ENCODE data around the gene KIF3B.

Gene KIF3B

DNA sequence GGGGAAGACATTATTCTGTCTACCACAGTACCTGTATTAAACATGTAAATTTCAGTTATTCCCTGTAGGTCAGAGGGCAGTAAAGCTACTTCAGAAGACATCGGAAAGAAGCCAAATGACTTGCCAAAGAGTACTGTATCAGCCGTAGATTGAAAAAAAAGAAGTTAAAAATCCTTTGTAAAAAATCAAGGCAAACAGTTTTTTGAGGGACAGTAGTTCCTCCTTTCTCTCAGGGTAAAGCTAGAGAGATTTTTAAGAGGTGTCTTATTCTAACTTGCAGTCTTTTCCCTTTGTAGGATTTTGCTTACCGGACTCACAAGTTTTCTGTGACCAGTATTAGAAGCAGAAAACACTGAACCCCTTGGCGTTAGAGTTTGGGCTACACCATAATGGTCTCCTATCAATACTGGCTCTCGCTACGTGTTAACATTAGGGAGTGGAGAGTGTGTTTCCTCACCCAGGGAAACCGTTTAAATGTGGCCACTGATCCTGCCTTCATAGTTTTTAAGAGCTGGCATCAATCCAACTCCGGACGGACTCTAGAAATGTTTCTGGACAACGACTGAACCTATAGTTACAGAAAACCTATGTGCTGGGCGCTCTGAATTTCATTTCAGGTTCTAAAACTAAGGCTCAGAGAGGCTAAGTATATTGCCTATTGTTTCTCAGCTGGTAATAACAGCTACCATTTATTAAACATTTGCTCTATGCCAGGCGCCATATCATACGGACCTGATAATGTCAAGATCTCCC, 79.3 kb downstream of the KIF3B start:
- DNase-seq (ENCODE audit: extremely low read depth, low read depth): no peak
- H3K4me3 ChIP-seq (replicated peaks; ENCODE audit: low read depth, low read length): peak overlapping the region; percentile 93
- TF ChIP-seq, protein P1, sequence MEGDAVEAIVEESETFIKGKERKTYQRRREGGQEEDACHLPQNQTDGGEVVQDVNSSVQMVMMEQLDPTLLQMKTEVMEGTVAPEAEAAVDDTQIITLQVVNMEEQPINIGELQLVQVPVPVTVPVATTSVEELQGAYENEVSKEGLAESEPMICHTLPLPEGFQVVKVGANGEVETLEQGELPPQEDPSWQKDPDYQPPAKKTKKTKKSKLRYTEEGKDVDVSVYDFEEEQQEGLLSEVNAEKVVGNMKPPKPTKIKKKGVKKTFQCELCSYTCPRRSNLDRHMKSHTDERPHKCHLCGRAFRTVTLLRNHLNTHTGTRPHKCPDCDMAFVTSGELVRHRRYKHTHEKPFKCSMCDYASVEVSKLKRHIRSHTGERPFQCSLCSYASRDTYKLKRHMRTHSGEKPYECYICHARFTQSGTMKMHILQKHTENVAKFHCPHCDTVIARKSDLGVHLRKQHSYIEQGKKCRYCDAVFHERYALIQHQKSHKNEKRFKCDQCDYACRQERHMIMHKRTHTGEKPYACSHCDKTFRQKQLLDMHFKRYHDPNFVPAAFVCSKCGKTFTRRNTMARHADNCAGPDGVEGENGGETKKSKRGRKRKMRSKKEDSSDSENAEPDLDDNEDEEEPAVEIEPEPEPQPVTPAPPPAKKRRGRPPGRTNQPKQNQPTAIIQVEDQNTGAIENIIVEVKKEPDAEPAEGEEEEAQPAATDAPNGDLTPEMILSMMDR (IDR thresholded peaks at IDR 0.05; ENCODE audit: low read depth, low read length, missing control alignments): no peak

DNA sequence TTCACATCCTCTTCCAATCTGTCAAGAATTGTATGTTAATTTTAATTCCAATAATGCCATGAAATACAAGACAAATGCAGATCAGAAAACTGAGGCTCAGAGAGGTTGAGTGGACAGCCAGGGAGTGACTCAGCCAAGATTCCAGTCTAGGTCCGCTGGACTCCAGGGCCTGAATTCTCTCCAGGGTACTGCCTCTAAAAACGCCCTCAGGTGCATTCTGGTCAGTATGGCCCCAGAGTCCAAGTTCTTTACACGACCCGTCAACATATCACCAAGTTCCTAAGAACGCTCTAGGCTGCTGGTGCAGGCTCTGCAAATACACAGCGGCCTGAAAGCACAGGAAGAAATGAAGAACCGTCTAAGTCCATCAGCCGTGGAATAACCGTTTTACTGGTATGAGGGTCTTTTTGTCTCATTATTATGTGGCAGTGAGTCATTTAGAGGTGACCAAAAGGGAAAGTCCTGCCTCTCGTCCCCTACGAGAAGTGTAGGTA, 80.0 kb downstream of the KIF3B start:
- H3K4me3 ChIP-seq (replicated peaks; ENCODE audit: low read depth, low read length): peak overlapping the region; percentile 93
- no peak for DNase-seq (ENCODE audit: extremely low read depth, low read depth)
- TF ChIP-seq, protein P1 (IDR thresholded peaks at IDR 0.05; ENCODE audit: low read depth, low read length, missing control alignments): no peak

DNA sequence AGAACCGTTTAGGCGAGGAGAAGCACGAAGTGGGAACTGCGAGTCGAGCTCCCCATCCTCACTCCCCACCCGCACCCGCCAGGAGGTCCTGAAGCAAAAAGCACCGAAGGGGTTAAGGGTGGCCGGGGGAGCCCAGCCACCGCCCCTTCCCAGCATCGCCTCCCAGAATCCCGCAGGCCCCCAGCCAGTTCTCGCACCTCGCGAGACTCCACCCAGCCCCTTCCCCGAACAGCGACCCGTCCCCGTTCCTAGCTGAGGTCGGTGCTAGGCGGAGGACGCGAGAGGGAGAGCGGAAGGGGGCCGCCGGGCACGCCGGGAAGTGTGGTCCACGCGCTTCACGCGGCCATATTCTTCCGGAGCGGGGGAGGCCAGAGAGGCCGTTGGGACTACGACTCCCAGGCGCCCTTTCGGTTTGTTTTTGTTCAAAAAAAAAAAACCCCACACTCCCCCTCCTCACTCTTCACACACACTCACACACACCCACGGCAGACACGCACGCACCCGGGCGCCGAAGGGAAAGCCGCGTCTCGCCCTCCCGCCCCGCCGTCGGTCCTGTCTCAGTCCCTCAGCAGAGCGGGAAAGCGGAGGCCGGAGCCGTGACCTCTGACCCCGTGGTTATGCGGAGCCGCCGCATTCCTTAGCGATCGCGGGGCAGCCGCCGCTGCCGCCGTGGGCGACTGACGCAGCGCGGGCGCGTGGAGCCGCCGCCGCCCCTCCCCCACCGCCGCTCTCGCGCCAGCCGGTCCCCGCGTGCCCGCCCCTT, 80.6 kb downstream of the KIF3B start, which contains the start of gene ASXL1:
Gene ASXL1, plus strand, starts transcription at position 463 of the 763 bp plus-strand sequence. CDS start 445 bp downstream, outside the sequence.
- peak within 1 kb of the TSS; percentile 93 for H3K4me3 ChIP-seq (replicated peaks; ENCODE audit: low read depth, low read length)
- DNase-seq (ENCODE audit: extremely low read depth, low read depth): peak; percentile 85
- TF ChIP-seq, protein P1 (IDR thresholded peaks at IDR 0.05; ENCODE audit: low read depth, low read length, missing control alignments): no peak

DNA sequence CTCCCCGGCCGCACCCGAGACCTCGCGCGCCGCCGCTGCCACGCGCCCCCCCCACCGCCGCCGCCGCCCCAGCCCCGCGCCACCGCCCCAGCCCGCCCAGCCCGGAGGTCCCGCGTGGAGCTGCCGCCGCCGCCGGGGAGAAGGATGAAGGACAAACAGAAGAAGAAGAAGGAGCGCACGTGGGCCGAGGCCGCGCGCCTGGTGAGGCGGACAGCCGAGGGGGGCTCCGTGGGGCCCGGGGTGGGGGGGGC, 81.1 kb downstream of the KIF3B start:
- DNase-seq (ENCODE audit: extremely low read depth, low read depth): no peak
- TF ChIP-seq, protein P1 (IDR thresholded peaks at IDR 0.05; ENCODE audit: low read depth, low read length, missing control alignments): no peak
- peak overlapping the region; percentile 93 for H3K4me3 ChIP-seq (replicated peaks; ENCODE audit: low read depth, low read length)

DNA sequence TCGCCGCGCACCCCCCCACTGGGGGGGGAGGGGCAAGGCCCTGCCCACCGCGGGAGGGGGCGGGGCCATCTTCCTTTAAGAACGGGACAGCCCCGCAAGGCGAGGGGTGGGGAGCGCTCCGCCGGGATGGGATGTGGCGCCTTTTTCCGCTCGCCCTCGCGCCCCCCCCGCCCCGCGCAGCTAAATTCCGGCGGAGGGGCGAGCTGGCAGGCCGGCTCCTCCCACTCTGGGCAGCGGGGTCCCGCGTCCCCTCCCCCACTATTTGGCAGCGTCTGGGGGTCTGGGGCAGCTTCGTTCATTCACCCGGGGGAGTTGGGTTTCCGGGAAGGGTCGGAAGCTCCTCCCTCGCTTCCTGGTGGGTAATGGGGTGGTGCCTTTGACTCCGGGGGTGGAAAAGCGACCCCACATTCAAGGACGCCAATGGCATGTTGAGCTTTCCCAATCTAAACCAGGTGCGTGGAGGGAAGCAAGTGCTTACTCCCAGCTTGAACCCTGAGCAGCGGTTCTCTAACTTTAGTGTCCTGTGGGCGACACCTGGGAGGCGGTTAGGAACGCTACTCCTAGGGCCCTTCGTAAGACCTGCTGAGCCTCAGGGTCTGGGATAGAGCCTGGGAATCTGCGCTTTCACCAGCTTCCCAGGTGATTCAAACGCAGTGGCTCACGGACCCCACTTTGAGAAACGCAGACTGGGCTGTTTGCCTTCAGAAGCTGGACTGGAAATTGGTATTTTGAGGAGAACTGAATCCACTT, 81.6 kb downstream of the KIF3B start:
- H3K4me3 ChIP-seq (replicated peaks; ENCODE audit: low read depth, low read length): peak overlapping the region; percentile 93
- DNase-seq (ENCODE audit: extremely low read depth, low read depth): no peak
- TF ChIP-seq, protein P1 (IDR thresholded peaks at IDR 0.05; ENCODE audit: low read depth, low read length, missing control alignments): no peak

DNA sequence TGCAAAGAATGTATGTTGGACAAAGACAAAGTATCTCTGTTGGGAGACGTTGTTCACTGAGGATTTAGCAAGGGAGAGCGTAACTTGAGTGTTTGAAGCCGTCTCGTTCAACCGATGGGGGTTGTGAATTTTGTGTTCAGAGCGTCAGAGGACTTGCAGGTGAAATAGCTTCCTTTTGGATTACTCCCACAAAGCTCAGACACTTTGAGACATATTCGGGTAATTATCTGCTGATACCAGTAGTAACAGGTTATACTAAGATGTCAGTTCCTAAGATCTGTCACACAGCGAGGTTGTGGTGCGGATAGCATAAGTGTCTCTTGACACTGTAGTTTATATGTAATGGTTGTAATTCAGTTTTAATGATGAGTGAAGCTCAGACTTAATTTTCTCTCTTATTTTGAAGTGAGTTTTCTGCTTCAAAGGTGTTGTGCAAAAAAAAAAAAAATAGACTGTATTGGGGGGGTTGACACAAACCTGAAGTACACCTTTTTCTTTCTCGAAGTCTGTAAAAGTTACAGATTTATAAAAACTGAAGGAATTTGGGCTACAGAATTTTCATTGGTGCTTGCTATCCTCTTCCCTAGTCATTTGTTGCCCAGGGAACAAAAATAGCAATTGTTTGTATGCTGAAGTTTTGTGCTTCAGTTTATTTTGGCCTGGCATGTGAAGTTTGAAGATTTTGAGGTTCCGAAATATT, 82.3 kb downstream of the KIF3B start:
- no peak for DNase-seq (ENCODE audit: extremely low read depth, low read depth)
- TF ChIP-seq, protein P1 (IDR thresholded peaks at IDR 0.05; ENCODE audit: low read depth, low read length, missing control alignments): no peak
- peak overlapping the region; percentile 93 for H3K4me3 ChIP-seq (replicated peaks; ENCODE audit: low read depth, low read length)
